Activated naive CD4-positive, alpha-beta T cell treated with anti-CD3 and anti-CD28 coated beads, Interleukin-2, amount 50 U/mL, for 16 hours (primary cell): Measurements from ENCODE around the gene FANCC.

ENCODE experiments used
- DNase-seq: peaks from one replicate; pipeline ENCODE4 v3.0.0-alpha.2; 2020

Gene FANCC

DNA sequence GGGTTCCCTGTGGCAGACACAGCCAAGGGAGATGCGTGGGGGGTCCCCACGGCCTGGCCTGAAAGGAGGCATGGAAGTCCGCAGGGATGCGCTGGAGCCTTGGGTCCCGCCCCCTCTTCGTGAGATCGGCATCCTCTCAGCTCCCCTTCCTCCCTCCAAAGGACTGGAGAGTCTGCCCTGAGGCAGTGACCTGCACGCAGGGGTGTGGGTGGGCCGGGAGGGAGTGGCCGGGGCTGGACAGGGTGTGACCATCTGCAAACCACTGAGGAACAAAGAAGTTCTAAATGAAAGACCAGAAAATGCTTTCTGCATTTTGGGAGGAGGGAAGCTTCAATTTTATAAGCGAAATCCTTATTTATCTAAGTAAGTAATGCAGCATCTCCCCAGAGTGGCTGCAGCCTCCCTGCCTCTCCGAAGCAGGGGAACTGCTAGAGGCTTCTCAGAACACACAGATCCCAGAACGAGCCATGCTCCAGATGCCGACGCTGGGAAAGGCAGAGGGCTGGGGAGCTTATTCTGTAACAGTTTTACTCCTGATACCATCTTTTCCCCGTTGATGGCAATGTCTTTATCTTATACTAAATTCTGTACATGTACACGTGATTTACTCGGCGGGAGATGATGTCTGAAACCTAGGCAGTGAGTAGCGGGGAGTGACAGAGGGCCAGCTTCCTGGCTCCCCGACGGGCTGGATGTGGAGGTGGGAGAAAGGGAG is 221.7 kb downstream of the FANCC start:
- DNase-seq, result no peak

GRCh38 chr9:95094002-95094401 is 223.5 kb downstream of the FANCC start:
- no peak for DNase-seq

- DNase-seq, result no peak
Observed at GRCh38 chr9:95093586-95093985, 223.9 kb downstream of the FANCC start.

DNA sequence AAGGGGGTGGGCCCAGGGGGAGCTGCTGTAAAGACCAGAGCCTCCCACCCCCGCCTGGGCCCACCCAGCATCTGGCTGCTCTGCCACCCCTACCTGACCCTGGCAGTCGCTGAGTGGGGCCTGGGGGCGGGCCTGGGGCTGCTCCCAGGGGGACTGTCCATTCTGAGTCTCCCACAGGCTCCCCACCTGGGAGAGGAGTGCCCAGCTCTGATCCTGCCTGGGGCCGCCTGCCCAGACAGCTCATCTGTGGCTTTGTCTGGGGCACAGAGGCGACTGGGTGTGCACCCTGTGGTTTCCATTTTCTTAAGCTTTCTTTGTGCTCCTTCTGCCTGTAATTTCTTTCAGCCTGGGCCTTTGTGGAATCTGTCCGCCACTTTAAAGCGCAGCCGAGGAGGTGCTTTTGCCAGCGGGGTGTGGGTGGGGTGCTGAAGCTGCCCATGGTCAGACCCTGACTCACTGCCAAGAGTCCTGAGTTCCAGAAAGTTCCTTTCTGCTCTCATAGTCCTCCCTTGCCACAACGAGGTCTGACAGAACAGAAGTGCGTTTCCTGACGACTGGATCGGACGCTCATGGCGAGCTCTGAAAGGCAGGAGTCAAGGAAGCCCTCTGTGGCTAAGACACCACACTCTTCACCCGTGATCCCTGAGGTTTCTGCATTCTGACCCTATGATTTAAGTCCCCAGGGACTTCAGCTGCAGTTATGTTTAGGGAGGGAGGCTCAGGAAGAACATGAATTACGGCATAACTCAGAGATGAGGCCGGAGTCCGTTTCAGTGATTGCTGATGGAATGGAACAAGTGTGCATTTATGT is 225.0 kb downstream of the FANCC start:
- no peak for DNase-seq

DNA sequence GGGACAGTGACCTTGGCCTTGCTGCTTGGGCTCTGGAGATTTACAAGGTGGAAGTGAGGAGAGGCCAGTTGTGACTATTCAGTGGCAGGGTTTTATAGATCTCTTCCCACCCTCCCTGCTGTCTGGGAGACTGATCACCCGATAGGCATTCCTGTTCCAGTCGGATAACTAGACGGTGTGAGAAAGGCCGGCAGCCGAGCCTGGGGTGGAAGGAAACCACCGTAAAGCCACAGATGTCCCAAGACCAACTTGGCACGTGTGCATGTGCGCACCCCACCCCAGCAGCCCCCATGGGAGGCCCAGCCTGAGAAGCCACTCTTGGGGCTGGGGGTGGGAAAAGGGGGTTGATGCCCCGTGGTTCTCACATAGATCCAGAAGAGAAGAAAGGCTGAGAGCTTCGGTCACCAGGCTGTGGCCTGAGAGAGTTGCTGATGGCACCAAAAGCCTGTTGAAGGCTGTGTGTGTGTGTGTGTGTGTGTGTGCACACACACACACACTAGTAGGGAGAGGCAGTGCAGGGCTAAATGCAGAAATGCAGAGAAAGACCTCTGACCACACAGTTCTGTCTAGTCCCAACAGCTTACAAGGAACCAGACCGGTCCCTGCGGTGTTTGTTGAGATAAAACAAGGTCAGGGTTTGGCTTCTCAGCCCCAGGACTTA is 225.8 kb downstream of the FANCC start:
- no peak for DNase-seq

DNA sequence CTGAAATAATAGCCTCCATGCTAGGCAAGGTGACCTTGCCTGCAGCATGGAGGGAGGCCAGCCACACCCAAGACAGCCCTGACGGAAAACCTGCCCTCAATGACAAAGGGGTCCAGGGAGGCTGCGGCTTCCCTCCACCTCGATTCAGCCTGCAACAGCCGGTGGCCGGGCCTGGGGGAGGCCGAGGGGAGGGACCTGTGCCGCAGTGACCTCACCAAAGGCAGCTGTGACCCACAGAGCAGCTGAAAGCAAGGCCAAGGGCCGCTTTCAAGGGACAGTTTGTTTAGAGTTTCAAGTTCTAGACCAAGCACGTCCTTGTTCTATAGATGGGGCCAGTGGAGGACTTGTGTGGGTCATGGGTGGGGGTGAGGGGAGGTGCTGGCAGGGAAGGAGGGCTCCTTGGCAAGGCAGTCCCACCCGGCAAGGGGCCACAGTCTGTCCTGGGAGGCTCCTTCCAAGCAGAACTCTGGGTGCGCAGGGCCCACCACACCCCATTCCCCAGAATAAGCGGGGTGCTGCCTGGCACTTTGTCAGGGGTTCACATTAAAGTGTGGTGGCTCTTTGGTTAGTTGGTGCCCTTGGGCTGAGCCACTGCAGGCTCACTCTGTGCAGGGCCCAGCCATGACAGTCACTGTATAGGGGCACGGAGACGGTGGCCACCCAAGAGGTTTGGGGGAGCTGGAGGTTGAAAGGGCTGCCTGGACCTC is 226.5 kb downstream of the FANCC start:
- DNase-seq, result no peak

DNA sequence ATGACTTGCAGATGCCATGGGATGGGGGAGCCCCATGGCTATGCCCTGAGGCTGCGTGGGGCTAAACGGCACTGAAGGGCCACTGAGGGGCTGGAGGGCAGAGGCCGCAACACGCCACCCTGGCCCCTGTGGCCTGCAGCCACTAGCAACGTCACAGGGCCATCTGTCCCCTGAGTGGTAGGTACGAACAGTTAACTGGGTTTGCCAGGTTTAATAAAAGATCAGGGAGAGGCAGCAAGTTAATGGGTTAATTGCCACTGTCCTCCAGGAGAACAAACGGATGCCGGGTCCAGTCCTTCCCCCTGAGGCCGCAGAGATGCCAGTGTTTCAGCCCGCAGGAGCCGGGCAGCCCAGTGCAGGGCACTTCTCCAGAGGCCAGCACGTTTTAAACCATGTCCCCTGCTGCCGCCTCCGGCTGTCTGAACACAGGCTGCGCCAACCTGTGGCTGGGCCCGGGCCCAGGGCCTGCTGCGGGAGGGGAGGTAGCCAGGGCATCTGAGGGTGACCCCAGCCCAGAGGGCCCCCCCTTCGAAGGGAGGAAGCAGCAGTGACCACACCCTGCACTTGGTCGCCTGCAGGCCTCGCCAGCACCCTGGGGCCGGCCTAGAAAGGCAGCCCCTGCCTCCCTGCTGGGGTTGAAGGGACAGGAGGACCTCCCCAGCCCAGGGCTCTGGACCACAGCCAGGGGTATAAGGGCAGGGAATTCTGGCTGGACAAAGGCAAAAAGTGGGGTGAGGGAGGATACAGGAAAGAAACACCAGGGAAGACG is 227.3 kb downstream of the FANCC start:
- DNase-seq, result no peak

DNA sequence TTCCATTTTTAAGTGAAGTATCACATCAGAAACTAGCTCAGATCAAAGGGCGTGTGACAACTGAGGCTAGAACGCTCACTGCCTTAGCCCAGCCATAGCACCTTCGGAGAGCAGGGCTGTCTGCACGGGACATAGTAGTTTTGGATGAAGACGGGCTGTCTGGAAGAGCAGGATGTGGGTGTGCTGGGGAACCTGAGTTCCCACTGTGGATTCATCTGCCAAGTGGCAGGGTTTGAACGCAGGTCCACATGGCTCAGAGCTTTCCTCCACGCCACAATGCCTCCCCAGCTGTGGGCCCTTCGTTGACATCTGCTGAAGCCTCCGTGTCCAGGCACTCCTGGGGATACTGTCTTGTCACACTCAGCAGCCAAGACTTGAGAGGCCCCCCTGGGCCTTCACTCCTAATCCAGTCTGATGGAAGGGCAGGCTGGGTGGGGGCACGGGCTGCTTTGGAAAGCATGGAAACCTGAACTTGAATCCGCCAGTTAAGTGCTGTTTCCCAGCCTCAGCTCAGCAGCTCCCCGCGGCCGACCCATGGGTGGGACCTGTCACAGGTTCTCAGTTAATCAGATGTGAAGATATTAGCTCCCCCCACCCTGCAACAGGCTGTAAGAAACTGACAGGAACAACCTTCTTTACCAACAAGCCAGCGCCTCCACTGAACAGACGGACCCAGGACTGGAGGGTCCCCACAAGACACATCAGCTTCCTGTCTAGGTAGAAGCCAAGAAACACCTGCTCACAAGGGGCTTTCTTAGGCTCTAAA is 228.1 kb downstream of the FANCC start:
- DNase-seq, result no peak

DNA sequence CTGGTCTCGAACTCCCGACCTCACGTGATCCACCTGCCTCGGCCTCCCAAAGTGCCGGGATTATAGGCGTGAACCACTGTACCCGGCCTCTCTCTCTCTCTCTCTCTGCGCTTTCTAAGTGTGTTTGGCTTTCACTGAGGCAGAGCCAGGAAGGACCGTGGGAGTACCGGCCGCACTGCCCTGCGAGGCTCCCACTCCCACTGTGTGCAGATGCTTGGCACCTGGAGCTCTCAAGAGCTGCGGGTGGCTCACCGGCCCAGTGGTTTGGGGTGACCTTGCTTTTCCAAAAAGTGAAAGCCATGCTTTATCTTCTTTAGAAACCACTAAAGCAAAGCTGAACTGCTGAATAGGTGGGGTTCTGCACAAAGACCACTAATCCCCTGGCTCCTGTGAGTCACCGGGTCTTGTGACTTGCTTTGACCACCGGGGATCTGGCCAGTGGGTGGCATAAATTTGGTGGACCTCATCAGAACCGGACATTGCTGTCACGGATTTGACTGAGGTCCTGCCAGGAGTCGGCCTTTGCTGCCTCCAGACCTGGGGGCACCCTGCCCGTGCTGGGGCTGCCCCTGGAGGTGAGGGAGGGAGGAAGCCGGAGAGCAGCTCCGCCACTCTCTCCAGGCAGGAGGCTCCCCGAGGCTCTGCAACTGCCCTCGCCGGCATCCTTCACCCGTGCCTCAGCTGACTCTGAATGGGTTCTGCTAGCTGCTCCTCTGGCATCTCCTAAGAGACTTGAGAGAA is 228.9 kb downstream of the FANCC start:
- no peak for DNase-seq

GRCh38 chr9:95087659-95088242 is 229.8 kb downstream of the FANCC start:
- no peak for DNase-seq

- DNase-seq, result no peak
Observed at GRCh38 chr9:95086564-95086955, 230.9 kb downstream of the FANCC start.

GRCh38 chr9:95085861-95086563 is 231.5 kb downstream of the FANCC start:
- DNase-seq, result no peak

DNA sequence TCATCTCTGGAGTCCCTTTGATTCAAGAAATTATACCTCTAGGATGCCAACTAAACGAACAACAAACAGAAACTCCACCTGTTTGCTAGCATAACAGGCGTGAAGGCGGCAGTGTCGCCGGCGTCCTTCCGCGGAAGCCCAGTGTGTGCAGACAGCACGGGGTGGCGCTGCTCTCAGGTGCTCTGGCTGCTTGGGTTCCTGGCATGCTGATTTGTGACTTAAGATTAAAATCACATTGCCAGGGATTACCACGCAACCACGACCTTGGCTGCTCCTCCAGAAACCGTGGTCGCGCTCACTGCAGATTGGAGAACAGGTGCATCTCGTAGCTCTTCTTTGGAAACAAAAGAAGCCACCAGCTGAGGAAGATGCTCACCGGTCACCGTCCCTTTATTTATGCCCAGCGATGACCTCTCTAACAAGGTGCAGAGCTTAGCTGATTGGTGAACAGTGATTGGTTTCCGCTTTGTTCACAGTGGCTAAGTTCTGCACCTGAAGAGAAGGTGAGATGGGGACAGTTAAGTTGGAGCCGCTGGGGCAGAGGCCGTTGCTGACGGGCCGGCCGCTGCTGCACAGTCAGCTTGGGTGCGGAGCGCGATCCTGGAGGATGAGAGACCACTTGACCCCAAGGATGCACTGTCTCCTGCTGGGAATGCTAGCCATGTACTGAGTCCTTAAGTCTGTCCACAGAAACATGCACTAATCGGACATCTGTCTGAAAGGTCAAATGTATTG is 232.3 kb downstream of the FANCC start:
- DNase-seq, result no peak

DNA sequence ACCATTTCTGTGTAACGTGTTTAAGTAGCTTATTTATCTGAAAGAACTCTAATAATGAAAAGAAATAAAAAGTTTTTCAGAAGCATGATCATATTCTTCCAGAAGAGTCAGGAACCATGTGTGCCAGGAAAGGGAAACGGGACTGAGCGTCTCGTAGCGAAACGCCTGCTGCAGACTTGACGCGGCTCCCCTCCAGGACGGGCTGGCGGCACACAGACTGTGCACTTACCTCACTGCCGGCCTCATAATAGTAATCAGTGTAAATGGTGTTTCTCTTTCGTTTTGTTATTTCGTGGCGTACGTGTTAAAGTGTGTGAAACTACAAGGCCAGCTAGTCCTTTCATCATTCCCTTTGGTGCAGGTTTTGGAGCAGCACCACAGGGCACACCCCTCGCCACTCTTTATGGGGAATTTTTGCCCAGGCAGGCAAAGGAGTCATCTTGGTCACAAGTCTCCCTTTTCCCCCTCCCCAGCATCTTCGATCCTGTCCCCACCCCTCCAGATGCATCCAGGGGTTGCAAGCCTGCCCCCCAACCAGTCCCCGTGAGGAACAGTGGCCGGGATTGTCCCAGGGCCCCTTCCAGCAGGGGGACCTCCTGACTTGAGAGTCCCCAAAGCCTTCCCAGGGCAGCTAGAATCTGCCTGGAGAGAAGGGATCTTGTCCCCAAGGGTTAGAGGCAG is 233.1 kb downstream of the FANCC start:
- DNase-seq, result no peak

DNA sequence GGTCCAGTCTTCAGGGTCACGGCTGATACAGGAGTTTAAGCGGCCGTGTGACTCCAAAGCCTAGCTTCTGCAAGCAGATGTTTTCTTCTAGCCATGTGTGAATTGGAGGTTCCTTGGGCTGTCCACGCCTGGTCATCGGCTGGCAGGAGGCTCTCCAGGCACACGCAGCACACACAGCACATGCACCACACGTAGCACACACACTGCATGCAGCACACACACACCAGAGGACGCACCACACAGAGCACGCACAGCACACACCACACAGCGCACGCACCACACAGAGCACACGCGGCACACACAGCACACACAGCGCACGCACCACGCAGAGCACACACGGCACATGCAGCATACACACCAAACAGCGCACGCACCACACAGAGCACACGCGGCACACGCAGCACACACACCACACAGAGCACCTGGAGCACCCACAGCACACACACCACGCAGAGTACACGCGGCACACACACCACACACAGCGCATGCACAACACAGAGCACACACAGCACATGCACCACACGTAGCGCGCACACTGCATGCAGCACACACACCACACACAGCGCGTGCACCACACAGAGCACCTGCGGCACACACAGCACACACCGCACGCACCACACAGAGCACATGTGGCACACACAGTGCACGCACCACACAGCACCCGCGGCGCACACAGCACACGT is 234.3 kb downstream of the FANCC start:
- no peak for DNase-seq

GRCh38 chr9:95082401-95083084 is 235.0 kb downstream of the FANCC start:
- DNase-seq, result no peak

GRCh38 chr9:95081998-95082397 is 235.5 kb downstream of the FANCC start:
- DNase-seq, result no peak
